ENCODE data around the gene PROX1. TPM values are rescaled to one million over a fixed set of nuclear protein-coding genes. Genes with fewer than 3 reads are reported as not detected.

PROX1 gene
- total and polyA plus RNA-seq, 12 donors = 2.5 to 132 (median 110) TPM

- Histone ChIP-seq H3K36me3 (no peaks in the 10 kb centered on the region), H3K27me3 (no peaks in the 10 kb centered on the region), H3K4me1 (peaks cover 0 to 39% (median 9%) of the 10 kb centered on the region in 9 donors), H3K9me3 (no peaks in the 10 kb centered on the region), H3K4me3 (no peak overlapping the region), H3K27ac (peak overlapping the region in 2 of 10 donors; percentile 7 to 34)
- peak in 1 of 8 donors; percentile 52 for ATAC-seq
- DNase-seq = no peak
- no peak for TF ChIP-seq CTCF (IDR thresholded peaks at IDR 0.05)
- 10 to 20% methylated on average over 2 of the region's 2 CpGs for WGBS, 2 donors
- intact Hi-C loops (cut with DNase I) = no loop called here
Measured at GRCh38 chr1:214004014-214004413, 16.2 kb downstream of the PROX1 start.

- WGBS, 2 donors = 88 to 89% methylated on average over 4 of the region's 4 CpGs
- no peak overlapping the region for H3K4me3 ChIP-seq
- peaks cover 0 to 44% (median 9%) of the 10 kb centered on the region in 9 donors for H3K4me1 ChIP-seq
- no peaks in the 10 kb centered on the region for H3K27me3 ChIP-seq
- H3K9me3 ChIP-seq = no peaks in the 10 kb centered on the region
- ATAC-seq = no peak
- H3K36me3 ChIP-seq = no peaks in the 10 kb centered on the region
- no peak for DNase-seq
- no peak for TF ChIP-seq CTCF (IDR thresholded peaks at IDR 0.05)
- intact Hi-C loops (cut with DNase I) = no loop called here
- no peak overlapping the region for H3K27ac ChIP-seq
Measured at GRCh38 chr1:214004795-214005194, 17.0 kb downstream of the PROX1 start.

- intact Hi-C loops (cut with DNase I) = no loop called here
- Histone ChIP-seq H3K4me3 (no peak overlapping the region), H3K27ac (no peak overlapping the region), H3K36me3 (no peaks in the 10 kb centered on the region), H3K4me1 (peaks cover 0 to 53% (median 11%) of the 10 kb centered on the region in 9 donors), H3K9me3 (no peaks in the 10 kb centered on the region), H3K27me3 (no peaks in the 10 kb centered on the region)
- ATAC-seq = no peak
- DNase-seq = no peak
- no peak for TF ChIP-seq CTCF (IDR thresholded peaks at IDR 0.05)
- 81 to 82% methylated on average over 3 of the region's 3 CpGs for WGBS, 2 donors
Measured at GRCh38 chr1:214005708-214006107, 17.9 kb downstream of the PROX1 start.

- WGBS, 2 donors = 65 to 80% methylated on average over 3 of the region's 3 CpGs
- Histone ChIP-seq H3K27ac (peak overlapping the region in 1 of 10 donors; percentile 3), H3K4me1 (peaks cover 0 to 53% (median 11%) of the 10 kb centered on the region in 9 donors), H3K27me3 (no peaks in the 10 kb centered on the region), H3K36me3 (peaks cover 0 to 6% (median 0%) of the 10 kb centered on the region in 9 donors), H3K9me3 (no peaks in the 10 kb centered on the region), H3K4me3 (no peak overlapping the region)
- peak in 1 of 9 donors; percentile 22 for TF ChIP-seq CTCF (IDR thresholded peaks at IDR 0.05)
- peak in 1 of 8 donors; percentile 28 for ATAC-seq
- DNase-seq = no peak
- intact Hi-C loops (cut with DNase I) = no loop called here
Measured at GRCh38 chr1:214006845-214007244, 19.1 kb downstream of the PROX1 start.

Data from heart right ventricle (tissue), 16 donors.